MM.1S (cell line): ENCODE measurements around the gene TRAM2.
A peak's percentile ranks its signal among the peaks of the same experiment; 100 is the strongest.

Source experiments
- DNase-seq: peaks from one replicate; pipeline ENCODE4 v3.0.0-alpha.2; 2015
- H2AFZ ChIP-seq: fragments of 300-600 bp; sonication (generic); 2 replicates; pipeline ENCODE4 v1.6.0; 2016; ENCODE audit warnings: antibody characterized with exemption, low read length
- H3F3A ChIP-seq: fragments of 300-600 bp; sonication (generic); 2 replicates; pipeline ENCODE4 v1.6.1; 2016; ENCODE audit warnings: mild to moderate bottlenecking, antibody characterized with exemption, low read length, moderate library complexity, mixed read lengths; ENCODE audit not compliant: insufficient read depth
- H3K27ac ChIP-seq: fragments of 300-600 bp; sonication (generic); 2 replicates; pipeline ENCODE4 v1.5.1; 2016; ENCODE audit warnings: mild to moderate bottlenecking, low read length
- H3K27me3 ChIP-seq: fragments of 300-600 bp; sonication (generic); replicated peaks from 2 replicates; pipeline ENCODE4 v1.6.0; 2016; ENCODE audit warnings: low read length; ENCODE audit not compliant: insufficient read depth
- H3K36me3 ChIP-seq: fragments of 300-600 bp; sonication (generic); replicated peaks from 2 replicates; pipeline ENCODE4 v1.6.1; 2016; ENCODE audit warnings: mild to moderate bottlenecking, low read length, mixed read lengths; ENCODE audit not compliant: insufficient read depth
- H3K4me1 ChIP-seq: fragments of 300-600 bp; sonication (generic); 2 replicates; pipeline ENCODE4 v1.6.1; 2016; ENCODE audit warnings: low read length, mixed read lengths
- H3K4me2 ChIP-seq: fragments of 300-600 bp; sonication (generic); 2 replicates; pipeline ENCODE4 v1.6.0; 2016; ENCODE audit warnings: low read depth, low read length
- H3K4me3 ChIP-seq: fragments of 300-600 bp; sonication (generic); 2 replicates; pipeline ENCODE4 v1.5.1; 2016; ENCODE audit warnings: low read length, mixed read lengths
- H3K79me2 ChIP-seq: fragments of 300-600 bp; sonication (generic); 2 replicates; pipeline ENCODE4 v1.6.1; 2016; ENCODE audit warnings: mixed run types, low read length, mixed read lengths
- H3K9ac ChIP-seq: fragments of 300-600 bp; sonication (generic); 2 replicates; pipeline ENCODE4 v1.6.1; 2016; ENCODE audit warnings: low read length, mixed read lengths
- H3K9me2 ChIP-seq: fragments of 300-600 bp; sonication (generic); replicated peaks from 2 replicates; pipeline ENCODE4 v1.6.1; 2016; ENCODE audit warnings: mild to moderate bottlenecking, low read length, mixed read lengths; ENCODE audit not compliant: insufficient read depth
- H3K9me3 ChIP-seq: fragments of 300-600 bp; sonication (generic); replicated peaks from 2 replicates; pipeline ENCODE4 v1.6.1; 2016; ENCODE audit warnings: mild to moderate bottlenecking, low read length, mixed read lengths; ENCODE audit not compliant: insufficient read depth
- H4K20me1 ChIP-seq: fragments of 300-600 bp; sonication (generic); 2 replicates; pipeline ENCODE4 v1.6.1; 2016; ENCODE audit warnings: mild to moderate bottlenecking, low read length, moderate library complexity, mixed read lengths; ENCODE audit not compliant: insufficient read depth
- EZH2 ChIP-seq: fragments of 300-600 bp; sonication (generic); optimal IDR thresholded peaks from 2 replicates; pipeline ENCODE3; 2017; ENCODE audit warnings: low read depth, mild to moderate bottlenecking, antibody characterized with exemption, low read length, mixed read lengths
- EZH2phosphoT487 ChIP-seq: fragments of 300-600 bp; sonication (generic); IDR thresholded peaks from 2 replicates; pipeline ENCODE4 v1.6.1; 2018; ENCODE audit warnings: antibody characterized with exemption, low read length
- TF ChIP-seq, protein P1 (sequence below): fragments of 300-600 bp; sonication (generic); IDR thresholded peaks from 2 replicates; pipeline ENCODE4 v1.5.1; 2016; ENCODE audit warnings: antibody characterized with exemption, low read length, mixed read lengths

The TRAM2 gene

DNA sequence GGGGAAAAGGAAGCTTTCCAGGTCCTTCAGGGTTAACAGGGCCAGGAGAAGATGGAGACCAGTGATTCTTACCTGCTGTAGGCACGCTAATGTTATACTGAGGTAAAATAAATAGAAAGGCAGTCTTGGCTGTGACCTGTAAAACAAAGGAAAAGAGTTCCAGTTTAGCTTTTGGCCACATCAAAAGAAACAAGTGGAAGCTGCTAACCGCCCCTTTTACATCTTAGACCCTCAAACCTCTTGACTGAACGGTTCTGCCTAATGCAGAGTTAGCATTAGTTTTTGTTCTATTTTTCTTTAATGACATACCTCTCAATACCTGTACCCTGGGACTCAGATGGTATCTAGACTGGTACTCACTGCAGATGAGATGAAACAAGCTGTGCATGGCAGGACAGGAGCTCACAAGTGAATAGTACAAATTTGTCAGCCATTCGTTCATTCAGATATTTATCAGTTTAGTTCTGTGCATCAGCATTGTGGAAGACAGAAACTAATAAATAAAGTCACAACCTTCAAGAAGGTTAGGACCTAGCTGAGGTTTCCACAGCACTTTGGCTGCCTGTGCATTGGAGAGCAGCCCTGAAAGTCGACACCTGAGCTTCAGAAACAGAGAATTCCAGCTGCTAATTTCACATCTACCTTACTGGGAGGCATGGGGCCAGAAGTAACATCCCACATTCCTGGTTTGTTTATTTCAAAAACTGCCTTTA is 41.0 kb downstream of the TRAM2 start:
- Histone ChIP-seq H3K79me2 (peaks cover 78% of the 10 kb centered on the region), H3K36me3 (peaks cover 15% of the 10 kb centered on the region; the same call in 1 of the 2 replicates), H3K4me2 (peak overlapping the region; percentile 91), H2AFZ (no peak overlapping the region), H4K20me1 (no peaks in the 10 kb centered on the region), H3K27ac (peak overlapping the region; percentile 99), H3K9me2 (no peaks in the 10 kb centered on the region), H3K9me3 (no peaks in the 10 kb centered on the region), H3F3A (peaks cover 84% of the 10 kb centered on the region), H3K9ac (peak overlapping the region; percentile 77), H3K4me3 (no peak overlapping the region; the same call in 1 of the 2 replicates), H3K4me1 (peaks cover 90% of the 10 kb centered on the region), H3K27me3 (no peaks in the 10 kb centered on the region)
- DNase-seq = peak; percentile 79
- no peak for TF ChIP-seq EZH2
- TF ChIP-seq, protein P1, sequence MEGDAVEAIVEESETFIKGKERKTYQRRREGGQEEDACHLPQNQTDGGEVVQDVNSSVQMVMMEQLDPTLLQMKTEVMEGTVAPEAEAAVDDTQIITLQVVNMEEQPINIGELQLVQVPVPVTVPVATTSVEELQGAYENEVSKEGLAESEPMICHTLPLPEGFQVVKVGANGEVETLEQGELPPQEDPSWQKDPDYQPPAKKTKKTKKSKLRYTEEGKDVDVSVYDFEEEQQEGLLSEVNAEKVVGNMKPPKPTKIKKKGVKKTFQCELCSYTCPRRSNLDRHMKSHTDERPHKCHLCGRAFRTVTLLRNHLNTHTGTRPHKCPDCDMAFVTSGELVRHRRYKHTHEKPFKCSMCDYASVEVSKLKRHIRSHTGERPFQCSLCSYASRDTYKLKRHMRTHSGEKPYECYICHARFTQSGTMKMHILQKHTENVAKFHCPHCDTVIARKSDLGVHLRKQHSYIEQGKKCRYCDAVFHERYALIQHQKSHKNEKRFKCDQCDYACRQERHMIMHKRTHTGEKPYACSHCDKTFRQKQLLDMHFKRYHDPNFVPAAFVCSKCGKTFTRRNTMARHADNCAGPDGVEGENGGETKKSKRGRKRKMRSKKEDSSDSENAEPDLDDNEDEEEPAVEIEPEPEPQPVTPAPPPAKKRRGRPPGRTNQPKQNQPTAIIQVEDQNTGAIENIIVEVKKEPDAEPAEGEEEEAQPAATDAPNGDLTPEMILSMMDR = no peak
- no peak for TF ChIP-seq EZH2phosphoT487

DNA sequence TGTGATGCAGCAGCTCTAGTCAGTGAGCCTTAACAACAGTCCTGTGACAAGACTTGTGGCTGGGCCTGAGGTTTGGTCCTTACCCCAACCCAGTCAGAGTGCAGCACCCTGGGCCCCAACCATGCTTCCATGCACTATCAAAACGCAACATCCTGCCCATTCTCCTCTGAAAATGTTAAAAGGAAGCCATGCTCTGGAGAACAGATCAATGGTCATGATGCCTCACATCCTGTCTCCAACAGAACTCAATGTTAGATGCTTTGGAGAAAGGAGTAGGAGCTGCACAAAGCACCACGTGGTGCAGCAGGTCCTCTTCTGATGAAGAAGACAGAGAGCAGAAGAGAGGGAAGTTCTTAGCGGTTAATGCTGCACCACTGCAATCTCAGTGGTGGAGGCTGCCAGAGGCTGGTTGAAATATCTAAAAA is 41.9 kb downstream of the TRAM2 start:
- Histone ChIP-seq H3K4me2 (peak overlapping the region; percentile 91), H3K9ac (peak overlapping the region; percentile 77)

DNA sequence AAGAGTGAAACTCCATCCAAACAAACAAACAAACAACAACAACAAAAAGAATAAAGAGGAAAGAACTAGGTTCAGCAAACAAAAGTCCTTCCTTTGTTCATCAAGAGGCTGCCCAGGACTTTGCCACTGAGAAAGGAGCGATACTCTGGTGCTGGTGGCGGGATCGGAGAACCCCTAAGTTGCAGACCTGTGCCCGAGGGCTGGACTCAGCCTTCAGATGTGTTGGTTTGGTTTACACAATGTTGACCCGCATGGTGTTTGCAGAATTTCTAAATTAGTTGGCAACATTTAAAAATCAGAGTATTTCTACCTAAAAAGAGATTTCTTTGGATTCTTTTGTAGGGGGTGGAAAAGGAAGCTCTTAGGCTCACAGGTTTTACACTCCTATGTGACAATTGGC is 42.5 kb downstream of the TRAM2 start:
- peak overlapping the region; percentile 99; the same call in 1 of the 2 replicates for H3K27ac ChIP-seq

More for the DNA sequence above, 41.9 kb downstream of the TRAM2 start:
- Histone ChIP-seq H4K20me1 (no peaks in the 10 kb centered on the region), H3K27me3 (no peaks in the 10 kb centered on the region), H3K27ac (peak overlapping the region; percentile 99), H3F3A (peaks cover 85% of the 10 kb centered on the region), H3K79me2 (peaks cover 78% of the 10 kb centered on the region), H3K4me1 (peaks cover 90% of the 10 kb centered on the region), H3K9me3 (no peaks in the 10 kb centered on the region), H3K4me3 (no peak overlapping the region; the same call in 1 of the 2 replicates), H2AFZ (no peak overlapping the region), H3K9me2 (no peaks in the 10 kb centered on the region), H3K36me3 (0 out of 2 replicates have a peak, but pooled peaks cover 9% of the 10 kb centered on the region)
- TF ChIP-seq, protein P1 = no peak
- TF ChIP-seq EZH2phosphoT487 = no peak
- DNase-seq = no peak

More for the DNA sequence above, 42.5 kb downstream of the TRAM2 start:
- TF ChIP-seq, protein P1 = no peak
- TF ChIP-seq EZH2phosphoT487 (no peak), EZH2 (no peak)
- Histone ChIP-seq H3K36me3 (0 out of 2 replicates have a peak, but pooled peaks cover 9% of the 10 kb centered on the region), H3K27me3 (no peaks in the 10 kb centered on the region), H3F3A (peaks cover 85% of the 10 kb centered on the region), H3K9ac (no peak overlapping the region; the same call in 1 of the 2 replicates), H4K20me1 (no peaks in the 10 kb centered on the region), H3K4me1 (peaks cover 88% of the 10 kb centered on the region), H2AFZ (no peak overlapping the region), H3K4me2 (peak overlapping the region; percentile 91; the same call in 1 of the 2 replicates), H3K9me2 (no peaks in the 10 kb centered on the region), H3K4me3 (no peak overlapping the region), H3K9me3 (no peaks in the 10 kb centered on the region), H3K79me2 (peaks cover 72% of the 10 kb centered on the region)
- DNase-seq = no peak
